Upper lobe of left lung (tissue), 6 donors: Measurements from ENCODE around the gene AKR1B15. TPM values are rescaled to one million over a fixed set of nuclear protein-coding genes. Genes with fewer than 3 reads are reported as not detected.

Experiments
- ATAC-seq, 2 donors: fragments of 200-7000 bp; cut with Tn5 transposase; one replicate each; pipeline ENCODE4 v1.9.1; 2022; ENCODE audit warnings: mild to moderate bottlenecking in 2 of 2, moderate library complexity in 2 of 2; ENCODE audit not compliant: low FRiP score in 2 of 2
- DNase-seq, 2 donors: peaks; one replicate each; pipeline ENCODE4 v3.0.0-alpha.2; 2019 to 2020
- H3K27ac ChIP-seq, 4 donors: fragments of 200-600 bp; sonication (generic); one replicate each; pipeline ENCODE4 v1.5.1; 2016 to 2019
- H3K27me3 ChIP-seq, 4 donors: fragments of 200-600 bp; sonication (generic); one replicate each; pipeline ENCODE4 v1.5.1; 2017 to 2019
- H3K36me3 ChIP-seq, 4 donors: fragments of 200-600 bp; sonication (generic); one replicate each; pipeline ENCODE4 v1.5.1; 2016 to 2019
- H3K4me1 ChIP-seq, 4 donors: fragments of 200-600 bp; sonication (generic); one replicate each; pipeline ENCODE4 v1.5.1; 2018 to 2019
- H3K4me3 ChIP-seq, 4 donors: fragments of 200-600 bp; sonication (generic); one replicate each; pipeline ENCODE4 v1.5.1; 2017 to 2019; ENCODE audit warnings: mild to moderate bottlenecking in 2 of 4, moderate library complexity in 1 of 4
- H3K9me3 ChIP-seq, 4 donors: fragments of 200-600 bp; sonication (generic); one replicate each; pipeline ENCODE4 v1.5.1; 2018 to 2019
- EP300 ChIP-seq, 4 donors: sonication (generic); formaldehyde crosslinking; IDR thresholded peaks; one replicate each; pipeline ENCODE4 v1.5.1; 2017; ENCODE audit warnings: antibody characterized with exemption in 4 of 4, control low read depth in 2 of 4
- POLR2A ChIP-seq, 4 donors: fragments of 450-650 bp; IDR thresholded peaks; one replicate each; pipeline ENCODE4 v1.5.1; 2016 to 2017; ENCODE audit warnings: antibody characterized with exemption in 4 of 4, mild to moderate bottlenecking in 2 of 4
- POLR2AphosphoS5 ChIP-seq, 2 donors: sonication (generic); formaldehyde crosslinking; IDR thresholded peaks; one replicate each; pipeline ENCODE4 v1.5.1; 2017; ENCODE audit warnings: antibody characterized with exemption in 2 of 2
- WGBS, 2 donors: methylation state at CpG; one replicate each; pipeline ENCODE4 v1.1.5; 2017 to 2018; 5-methylcytosine and 5-hydroxymethylcytosine counted together
- total RNA-seq, 6 donors: library from RNA; depleted of rRNA in 4 of 6; stranded (reverse); fragments of >200 nt in 4 of 6; gene quantifications; one replicate each; pipeline versions ENCODE4 v1.1.0 to v1.2.1, GENCODE V29; 2016 to 2021
- TF ChIP-seq, protein P1 (sequence below), 6 experiments: fragments of 450-650 bp in 4 of 6; fragments of 200-600 bp in 2 of 6; sonication (generic) in 2 of 6; IDR thresholded peaks; one replicate each; pipeline ENCODE4 v1.5.1; 2016 to 2019; ENCODE audit warnings: antibody characterized with exemption in 6 of 6
- donor health status: DM: no; HTN: no; CAD: no; lungs with moderate emphysema.
- donor health status: DM: no; HTN: yes; CAD: no; lungs with severe emphysema.

AKR1B15 gene
- total RNA-seq, 6 donors from 2014 or later = not detected

DNA sequence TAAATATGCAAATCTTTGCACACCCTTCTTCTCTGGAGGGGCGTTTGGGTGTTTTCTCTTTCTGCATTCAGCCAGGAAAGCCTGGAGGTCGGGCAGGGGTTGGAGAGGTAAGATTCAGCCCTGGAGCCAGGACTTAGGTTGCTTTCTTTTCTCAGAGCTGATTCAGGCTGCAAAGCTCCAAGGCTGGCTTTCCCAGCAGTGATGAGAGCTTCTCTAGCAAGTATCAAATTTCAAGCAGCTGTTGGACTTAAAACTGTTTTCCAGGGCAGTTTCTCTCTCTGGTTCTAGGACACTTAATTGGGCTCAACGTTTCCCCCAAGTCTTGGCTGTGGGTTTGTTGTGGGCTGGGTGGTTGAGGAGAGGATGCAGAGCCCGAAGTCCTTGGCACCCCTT, 20.9 kb upstream of the AKR1B15 start:
- no peaks in the 10 kb centered on the region for H3K27me3 ChIP-seq
- peak in 1 of 2 donors; percentile 63 for ATAC-seq
- WGBS, 2 donors = 43 to 51% methylated on average over 4 of the region's 4 CpGs
- peaks cover 0 to 5% (median 3%) of the 10 kb centered on the region in 4 donors for H3K4me1 ChIP-seq
- DNase-seq = no peak
- TF ChIP-seq EP300 (IDR thresholded peaks at IDR 0.05) (no peak), POLR2AphosphoS5 (IDR thresholded peaks at IDR 0.05) (no peak), POLR2A (IDR thresholded peaks at IDR 0.05) (no peak)
- TF ChIP-seq, protein P1, sequence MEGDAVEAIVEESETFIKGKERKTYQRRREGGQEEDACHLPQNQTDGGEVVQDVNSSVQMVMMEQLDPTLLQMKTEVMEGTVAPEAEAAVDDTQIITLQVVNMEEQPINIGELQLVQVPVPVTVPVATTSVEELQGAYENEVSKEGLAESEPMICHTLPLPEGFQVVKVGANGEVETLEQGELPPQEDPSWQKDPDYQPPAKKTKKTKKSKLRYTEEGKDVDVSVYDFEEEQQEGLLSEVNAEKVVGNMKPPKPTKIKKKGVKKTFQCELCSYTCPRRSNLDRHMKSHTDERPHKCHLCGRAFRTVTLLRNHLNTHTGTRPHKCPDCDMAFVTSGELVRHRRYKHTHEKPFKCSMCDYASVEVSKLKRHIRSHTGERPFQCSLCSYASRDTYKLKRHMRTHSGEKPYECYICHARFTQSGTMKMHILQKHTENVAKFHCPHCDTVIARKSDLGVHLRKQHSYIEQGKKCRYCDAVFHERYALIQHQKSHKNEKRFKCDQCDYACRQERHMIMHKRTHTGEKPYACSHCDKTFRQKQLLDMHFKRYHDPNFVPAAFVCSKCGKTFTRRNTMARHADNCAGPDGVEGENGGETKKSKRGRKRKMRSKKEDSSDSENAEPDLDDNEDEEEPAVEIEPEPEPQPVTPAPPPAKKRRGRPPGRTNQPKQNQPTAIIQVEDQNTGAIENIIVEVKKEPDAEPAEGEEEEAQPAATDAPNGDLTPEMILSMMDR (IDR thresholded peaks at IDR 0.05) = no peak
- no peaks in the 10 kb centered on the region for H3K36me3 ChIP-seq
- H3K4me3 ChIP-seq = no peak overlapping the region
- no peaks in the 10 kb centered on the region for H3K9me3 ChIP-seq
- H3K27ac ChIP-seq = no peak overlapping the region

DNA sequence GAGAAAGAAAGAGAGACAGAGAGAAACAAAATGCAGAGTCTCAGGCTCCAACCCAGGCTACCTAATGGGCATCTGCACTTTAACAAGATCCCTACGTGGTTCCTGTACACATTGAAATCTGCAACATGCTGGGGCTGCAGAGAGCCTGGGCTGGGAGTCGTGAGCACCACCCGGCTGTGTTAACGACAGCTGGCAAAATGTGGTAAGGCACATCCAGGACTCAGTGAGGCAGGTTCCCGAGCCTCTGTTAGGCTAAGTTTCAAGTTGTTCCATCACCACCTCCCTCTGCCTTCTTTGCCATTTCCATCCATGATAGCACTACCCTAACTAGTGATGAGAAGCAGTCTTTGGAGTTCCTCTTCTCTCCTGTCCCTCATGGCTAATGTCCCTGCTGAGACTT, 20.2 kb upstream of the AKR1B15 start:
- H3K4me1 ChIP-seq = peaks cover 0 to 5% (median 3%) of the 10 kb centered on the region in 4 donors
- no peaks in the 10 kb centered on the region for H3K9me3 ChIP-seq
- DNase-seq (no peak), ATAC-seq (no peak)
- WGBS, 2 donors = 86 to 90% methylated on average over 5 of the region's 5 CpGs
- H3K36me3 ChIP-seq = no peaks in the 10 kb centered on the region
- H3K27ac ChIP-seq = no peak overlapping the region
- H3K27me3 ChIP-seq = no peaks in the 10 kb centered on the region
- TF ChIP-seq POLR2A (IDR thresholded peaks at IDR 0.05) (no peak), POLR2AphosphoS5 (IDR thresholded peaks at IDR 0.05) (no peak), EP300 (IDR thresholded peaks at IDR 0.05) (no peak)
- TF ChIP-seq, protein P1 (IDR thresholded peaks at IDR 0.05) = no peak
- no peak overlapping the region for H3K4me3 ChIP-seq

GRCh38 chr7:134530460-134530859, 18.4 kb upstream of the AKR1B15 start:
- ATAC-seq (no peak), DNase-seq (no peak)
- TF ChIP-seq, protein P1 (IDR thresholded peaks at IDR 0.05) = no peak
- TF ChIP-seq POLR2A (IDR thresholded peaks at IDR 0.05) = no peak
- no peak for TF ChIP-seq EP300 (IDR thresholded peaks at IDR 0.05)
- no peak for TF ChIP-seq POLR2AphosphoS5 (IDR thresholded peaks at IDR 0.05)
- Histone ChIP-seq H3K9me3 (no peaks in the 10 kb centered on the region), H3K27me3 (no peaks in the 10 kb centered on the region), H3K36me3 (no peaks in the 10 kb centered on the region), H3K27ac (no peak overlapping the region), H3K4me3 (no peak overlapping the region), H3K4me1 (peaks cover 0 to 5% (median 3%) of the 10 kb centered on the region in 4 donors)
- WGBS, 2 donors = 93 to 94% methylated on average over 5 of the region's 5 CpGs

- Histone ChIP-seq H3K27ac (no peak overlapping the region), H3K4me3 (no peak overlapping the region), H3K9me3 (no peaks in the 10 kb centered on the region), H3K36me3 (no peaks in the 10 kb centered on the region), H3K27me3 (no peaks in the 10 kb centered on the region), H3K4me1 (peaks cover 0 to 5% (median 3%) of the 10 kb centered on the region in 4 donors)
- TF ChIP-seq POLR2A (IDR thresholded peaks at IDR 0.05) (no peak), EP300 (IDR thresholded peaks at IDR 0.05) (no peak), POLR2AphosphoS5 (IDR thresholded peaks at IDR 0.05) (no peak)
- TF ChIP-seq, protein P1 (IDR thresholded peaks at IDR 0.05) = no peak
- WGBS, 2 donors = 74 to 86% methylated on average over 3 of the region's 3 CpGs
- ATAC-seq = peak in 1 of 2 donors; percentile 35
- DNase-seq = peak in 1 of 2 donors; percentile 56
Observed at GRCh38 chr7:134532180-134532953, 16.5 kb upstream of the AKR1B15 start.

DNA sequence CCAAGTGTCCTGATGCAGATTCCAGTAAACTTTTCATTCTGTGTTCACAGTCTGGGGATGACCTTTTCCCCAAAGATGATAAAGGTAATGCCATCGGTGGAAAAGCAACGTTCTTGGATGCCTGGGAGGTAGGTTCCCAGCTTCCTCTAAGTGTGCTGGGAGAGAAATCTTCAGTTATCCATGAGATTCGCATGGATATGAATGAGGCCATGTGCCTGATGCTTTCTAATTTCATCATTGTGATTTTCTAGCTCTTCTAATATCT, 16.0 kb upstream of the AKR1B15 start:
- Histone ChIP-seq H3K9me3 (no peaks in the 10 kb centered on the region), H3K36me3 (no peaks in the 10 kb centered on the region), H3K4me1 (peaks cover 0 to 5% (median 2%) of the 10 kb centered on the region in 4 donors), H3K27me3 (no peaks in the 10 kb centered on the region), H3K27ac (no peak overlapping the region), H3K4me3 (no peak overlapping the region)
- ATAC-seq (no peak), DNase-seq (no peak)
- WGBS, 2 donors = 86 to 94% methylated on average over 3 of the region's 3 CpGs
- TF ChIP-seq POLR2A (IDR thresholded peaks at IDR 0.05) (no peak), EP300 (IDR thresholded peaks at IDR 0.05) (no peak), POLR2AphosphoS5 (IDR thresholded peaks at IDR 0.05) (no peak)
- TF ChIP-seq, protein P1 (IDR thresholded peaks at IDR 0.05) = no peak
